K562 (cell line): Measurements from ENCODE around the gene ADM. TPM values are rescaled to one million over a fixed set of nuclear protein-coding genes. Genes with fewer than 3 reads are reported as not detected.
A peak's percentile ranks its signal among the peaks of the same experiment; 100 is the strongest.

Experiments
- ARHGAP35 ChIP-seq: fragments of 450-650 bp; IDR thresholded peaks from 2 replicates; pipeline ENCODE4 v1.6.1; 2018; ENCODE audit not compliant: partially characterized antibody
- EP400 ChIP-seq: fragments of 450-650 bp; IDR thresholded peaks from 2 replicates; pipeline ENCODE4 v1.6.1; 2017; ENCODE audit warnings: antibody characterized with exemption, mild to moderate bottlenecking, moderate library complexity
- MCM5 ChIP-seq: fragments of 450-650 bp; IDR thresholded peaks from 2 replicates; pipeline ENCODE4 v1.6.1; 2016; ENCODE audit warnings: low read depth
- POLR2AphosphoS2 ChIP-seq: IDR thresholded peaks from 2 replicates; pipeline ENCODE4 v1.6.1; 2012; ENCODE audit warnings: low read length, improper control_type of control experiment
- ZNF24 ChIP-seq: fragments of 450-650 bp; IDR thresholded peaks from 2 replicates; pipeline ENCODE4 v1.6.1; 2016
- polyA plus RNA-seq, 8 experiments: library from polyadenylated mRNA; depleted of rRNA in 4 of 8; stranded (reverse) in 5 of 8; unstranded in 3 of 8; fragments of >200 nt; fragmentation: Nextera tagmentation in 2 of 8; fragmentation: Illumina TruSeq in 1 of 8; extraction: Ambion mirVana in 2 of 8; extraction: Trizol in 1 of 8; gene quantifications; 2 replicates each; pipeline versions ENCODE4 v1.2.1 to v1.2.3, GENCODE V29; 2011 to 2014; ENCODE audit warnings: inconsistent platforms in 1 of 8, missing spikeins in 1 of 8
- total RNA-seq, 7 experiments: library from RNA; depleted of rRNA in 6 of 7; stranded (reverse); fragments of >200 nt in 6 of 7; fragmentation: Illumina TruSeq in 2 of 7; extraction: Trizol in 2 of 7; gene quantifications; 2 replicates each; pipeline versions ENCODE4 v1.2.1 to v1.2.3, GENCODE V29; 2011 to 2021; ENCODE audit warnings: low replicate concordance in 1 of 7
- TF ChIP-seq, protein P1 (sequence below): sonication (generic); formaldehyde crosslinking; IDR thresholded peaks from 2 replicates; pipeline ENCODE4 v1.8.0; 2022; ENCODE audit warnings: mild to moderate bottlenecking, missing genetic modification reagents
- TF ChIP-seq, protein P2 (sequence below): fragments of 450-650 bp; formaldehyde crosslinking; IDR thresholded peaks from 2 replicates; pipeline ENCODE4 v1.4.0; 2020; ENCODE audit warnings: mild to moderate bottlenecking, moderate library complexity
- TF ChIP-seq, protein P3 (sequence below): fragments of 200-600 bp; sonication (generic); IDR thresholded peaks from one replicate; pipeline ENCODE4 v1.6.1; 2012; ENCODE audit warnings: mild to moderate bottlenecking, low read depth, low read length, inconsistent platforms

Gene ADM
- total and polyA plus RNA-seq, 9 of the 15 experiments (the other 6 are each of a cell fraction or from before 2014, with no cell fraction given): 0.23 to 0.49 (median 0.32) TPM; not detected in 6

GRCh38 chr11:10307400-10308200, 2.7 kb downstream of the ADM start (continued):
- TF ChIP-seq MCM5 (no peak), EP400 (0 out of 2 replicates have a peak, but pooled peaks have one; percentile 44), POLR2AphosphoS2 (no peak), ARHGAP35 (no peak), ZNF24 (no peak)
- TF ChIP-seq, protein P1, sequence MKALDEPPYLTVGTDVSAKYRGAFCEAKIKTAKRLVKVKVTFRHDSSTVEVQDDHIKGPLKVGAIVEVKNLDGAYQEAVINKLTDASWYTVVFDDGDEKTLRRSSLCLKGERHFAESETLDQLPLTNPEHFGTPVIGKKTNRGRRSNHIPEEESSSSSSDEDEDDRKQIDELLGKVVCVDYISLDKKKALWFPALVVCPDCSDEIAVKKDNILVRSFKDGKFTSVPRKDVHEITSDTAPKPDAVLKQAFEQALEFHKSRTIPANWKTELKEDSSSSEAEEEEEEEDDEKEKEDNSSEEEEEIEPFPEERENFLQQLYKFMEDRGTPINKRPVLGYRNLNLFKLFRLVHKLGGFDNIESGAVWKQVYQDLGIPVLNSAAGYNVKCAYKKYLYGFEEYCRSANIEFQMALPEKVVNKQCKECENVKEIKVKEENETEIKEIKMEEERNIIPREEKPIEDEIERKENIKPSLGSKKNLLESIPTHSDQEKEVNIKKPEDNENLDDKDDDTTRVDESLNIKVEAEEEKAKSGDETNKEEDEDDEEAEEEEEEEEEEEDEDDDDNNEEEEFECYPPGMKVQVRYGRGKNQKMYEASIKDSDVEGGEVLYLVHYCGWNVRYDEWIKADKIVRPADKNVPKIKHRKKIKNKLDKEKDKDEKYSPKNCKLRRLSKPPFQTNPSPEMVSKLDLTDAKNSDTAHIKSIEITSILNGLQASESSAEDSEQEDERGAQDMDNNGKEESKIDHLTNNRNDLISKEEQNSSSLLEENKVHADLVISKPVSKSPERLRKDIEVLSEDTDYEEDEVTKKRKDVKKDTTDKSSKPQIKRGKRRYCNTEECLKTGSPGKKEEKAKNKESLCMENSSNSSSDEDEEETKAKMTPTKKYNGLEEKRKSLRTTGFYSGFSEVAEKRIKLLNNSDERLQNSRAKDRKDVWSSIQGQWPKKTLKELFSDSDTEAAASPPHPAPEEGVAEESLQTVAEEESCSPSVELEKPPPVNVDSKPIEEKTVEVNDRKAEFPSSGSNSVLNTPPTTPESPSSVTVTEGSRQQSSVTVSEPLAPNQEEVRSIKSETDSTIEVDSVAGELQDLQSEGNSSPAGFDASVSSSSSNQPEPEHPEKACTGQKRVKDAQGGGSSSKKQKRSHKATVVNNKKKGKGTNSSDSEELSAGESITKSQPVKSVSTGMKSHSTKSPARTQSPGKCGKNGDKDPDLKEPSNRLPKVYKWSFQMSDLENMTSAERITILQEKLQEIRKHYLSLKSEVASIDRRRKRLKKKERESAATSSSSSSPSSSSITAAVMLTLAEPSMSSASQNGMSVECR (CRISPR knock-in tag): no peak
- TF ChIP-seq, protein P2, sequence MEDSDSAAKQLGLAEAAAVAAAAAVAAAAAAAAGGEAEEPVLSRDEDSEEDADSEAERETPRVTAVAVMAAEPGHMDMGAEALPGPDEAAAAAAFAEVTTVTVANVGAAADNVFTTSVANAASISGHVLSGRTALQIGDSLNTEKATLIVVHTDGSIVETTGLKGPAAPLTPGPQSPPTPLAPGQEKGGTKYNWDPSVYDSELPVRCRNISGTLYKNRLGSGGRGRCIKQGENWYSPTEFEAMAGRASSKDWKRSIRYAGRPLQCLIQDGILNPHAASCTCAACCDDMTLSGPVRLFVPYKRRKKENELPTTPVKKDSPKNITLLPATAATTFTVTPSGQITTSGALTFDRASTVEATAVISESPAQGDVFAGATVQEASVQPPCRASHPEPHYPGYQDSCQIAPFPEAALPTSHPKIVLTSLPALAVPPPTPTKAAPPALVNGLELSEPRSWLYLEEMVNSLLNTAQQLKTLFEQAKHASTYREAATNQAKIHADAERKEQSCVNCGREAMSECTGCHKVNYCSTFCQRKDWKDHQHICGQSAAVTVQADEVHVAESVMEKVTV: peak; percentile 82
- TF ChIP-seq, protein P3, sequence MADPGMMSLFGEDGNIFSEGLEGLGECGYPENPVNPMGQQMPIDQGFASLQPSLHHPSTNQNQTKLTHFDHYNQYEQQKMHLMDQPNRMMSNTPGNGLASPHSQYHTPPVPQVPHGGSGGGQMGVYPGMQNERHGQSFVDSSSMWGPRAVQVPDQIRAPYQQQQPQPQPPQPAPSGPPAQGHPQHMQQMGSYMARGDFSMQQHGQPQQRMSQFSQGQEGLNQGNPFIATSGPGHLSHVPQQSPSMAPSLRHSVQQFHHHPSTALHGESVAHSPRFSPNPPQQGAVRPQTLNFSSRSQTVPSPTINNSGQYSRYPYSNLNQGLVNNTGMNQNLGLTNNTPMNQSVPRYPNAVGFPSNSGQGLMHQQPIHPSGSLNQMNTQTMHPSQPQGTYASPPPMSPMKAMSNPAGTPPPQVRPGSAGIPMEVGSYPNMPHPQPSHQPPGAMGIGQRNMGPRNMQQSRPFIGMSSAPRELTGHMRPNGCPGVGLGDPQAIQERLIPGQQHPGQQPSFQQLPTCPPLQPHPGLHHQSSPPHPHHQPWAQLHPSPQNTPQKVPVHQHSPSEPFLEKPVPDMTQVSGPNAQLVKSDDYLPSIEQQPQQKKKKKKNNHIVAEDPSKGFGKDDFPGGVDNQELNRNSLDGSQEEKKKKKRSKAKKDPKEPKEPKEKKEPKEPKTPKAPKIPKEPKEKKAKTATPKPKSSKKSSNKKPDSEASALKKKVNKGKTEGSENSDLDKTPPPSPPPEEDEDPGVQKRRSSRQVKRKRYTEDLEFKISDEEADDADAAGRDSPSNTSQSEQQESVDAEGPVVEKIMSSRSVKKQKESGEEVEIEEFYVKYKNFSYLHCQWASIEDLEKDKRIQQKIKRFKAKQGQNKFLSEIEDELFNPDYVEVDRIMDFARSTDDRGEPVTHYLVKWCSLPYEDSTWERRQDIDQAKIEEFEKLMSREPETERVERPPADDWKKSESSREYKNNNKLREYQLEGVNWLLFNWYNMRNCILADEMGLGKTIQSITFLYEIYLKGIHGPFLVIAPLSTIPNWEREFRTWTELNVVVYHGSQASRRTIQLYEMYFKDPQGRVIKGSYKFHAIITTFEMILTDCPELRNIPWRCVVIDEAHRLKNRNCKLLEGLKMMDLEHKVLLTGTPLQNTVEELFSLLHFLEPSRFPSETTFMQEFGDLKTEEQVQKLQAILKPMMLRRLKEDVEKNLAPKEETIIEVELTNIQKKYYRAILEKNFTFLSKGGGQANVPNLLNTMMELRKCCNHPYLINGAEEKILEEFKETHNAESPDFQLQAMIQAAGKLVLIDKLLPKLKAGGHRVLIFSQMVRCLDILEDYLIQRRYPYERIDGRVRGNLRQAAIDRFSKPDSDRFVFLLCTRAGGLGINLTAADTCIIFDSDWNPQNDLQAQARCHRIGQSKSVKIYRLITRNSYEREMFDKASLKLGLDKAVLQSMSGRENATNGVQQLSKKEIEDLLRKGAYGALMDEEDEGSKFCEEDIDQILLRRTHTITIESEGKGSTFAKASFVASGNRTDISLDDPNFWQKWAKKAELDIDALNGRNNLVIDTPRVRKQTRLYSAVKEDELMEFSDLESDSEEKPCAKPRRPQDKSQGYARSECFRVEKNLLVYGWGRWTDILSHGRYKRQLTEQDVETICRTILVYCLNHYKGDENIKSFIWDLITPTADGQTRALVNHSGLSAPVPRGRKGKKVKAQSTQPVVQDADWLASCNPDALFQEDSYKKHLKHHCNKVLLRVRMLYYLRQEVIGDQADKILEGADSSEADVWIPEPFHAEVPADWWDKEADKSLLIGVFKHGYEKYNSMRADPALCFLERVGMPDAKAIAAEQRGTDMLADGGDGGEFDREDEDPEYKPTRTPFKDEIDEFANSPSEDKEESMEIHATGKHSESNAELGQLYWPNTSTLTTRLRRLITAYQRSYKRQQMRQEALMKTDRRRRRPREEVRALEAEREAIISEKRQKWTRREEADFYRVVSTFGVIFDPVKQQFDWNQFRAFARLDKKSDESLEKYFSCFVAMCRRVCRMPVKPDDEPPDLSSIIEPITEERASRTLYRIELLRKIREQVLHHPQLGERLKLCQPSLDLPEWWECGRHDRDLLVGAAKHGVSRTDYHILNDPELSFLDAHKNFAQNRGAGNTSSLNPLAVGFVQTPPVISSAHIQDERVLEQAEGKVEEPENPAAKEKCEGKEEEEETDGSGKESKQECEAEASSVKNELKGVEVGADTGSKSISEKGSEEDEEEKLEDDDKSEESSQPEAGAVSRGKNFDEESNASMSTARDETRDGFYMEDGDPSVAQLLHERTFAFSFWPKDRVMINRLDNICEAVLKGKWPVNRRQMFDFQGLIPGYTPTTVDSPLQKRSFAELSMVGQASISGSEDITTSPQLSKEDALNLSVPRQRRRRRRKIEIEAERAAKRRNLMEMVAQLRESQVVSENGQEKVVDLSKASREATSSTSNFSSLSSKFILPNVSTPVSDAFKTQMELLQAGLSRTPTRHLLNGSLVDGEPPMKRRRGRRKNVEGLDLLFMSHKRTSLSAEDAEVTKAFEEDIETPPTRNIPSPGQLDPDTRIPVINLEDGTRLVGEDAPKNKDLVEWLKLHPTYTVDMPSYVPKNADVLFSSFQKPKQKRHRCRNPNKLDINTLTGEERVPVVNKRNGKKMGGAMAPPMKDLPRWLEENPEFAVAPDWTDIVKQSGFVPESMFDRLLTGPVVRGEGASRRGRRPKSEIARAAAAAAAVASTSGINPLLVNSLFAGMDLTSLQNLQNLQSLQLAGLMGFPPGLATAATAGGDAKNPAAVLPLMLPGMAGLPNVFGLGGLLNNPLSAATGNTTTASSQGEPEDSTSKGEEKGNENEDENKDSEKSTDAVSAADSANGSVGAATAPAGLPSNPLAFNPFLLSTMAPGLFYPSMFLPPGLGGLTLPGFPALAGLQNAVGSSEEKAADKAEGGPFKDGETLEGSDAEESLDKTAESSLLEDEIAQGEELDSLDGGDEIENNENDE: no peak
